ENCODE results near the gene DUOX1.

GRCh38 chr15:45180648-45181436 is 51.0 kb downstream of the DUOX1 start:
- TF ChIP-seq, protein P1, sequence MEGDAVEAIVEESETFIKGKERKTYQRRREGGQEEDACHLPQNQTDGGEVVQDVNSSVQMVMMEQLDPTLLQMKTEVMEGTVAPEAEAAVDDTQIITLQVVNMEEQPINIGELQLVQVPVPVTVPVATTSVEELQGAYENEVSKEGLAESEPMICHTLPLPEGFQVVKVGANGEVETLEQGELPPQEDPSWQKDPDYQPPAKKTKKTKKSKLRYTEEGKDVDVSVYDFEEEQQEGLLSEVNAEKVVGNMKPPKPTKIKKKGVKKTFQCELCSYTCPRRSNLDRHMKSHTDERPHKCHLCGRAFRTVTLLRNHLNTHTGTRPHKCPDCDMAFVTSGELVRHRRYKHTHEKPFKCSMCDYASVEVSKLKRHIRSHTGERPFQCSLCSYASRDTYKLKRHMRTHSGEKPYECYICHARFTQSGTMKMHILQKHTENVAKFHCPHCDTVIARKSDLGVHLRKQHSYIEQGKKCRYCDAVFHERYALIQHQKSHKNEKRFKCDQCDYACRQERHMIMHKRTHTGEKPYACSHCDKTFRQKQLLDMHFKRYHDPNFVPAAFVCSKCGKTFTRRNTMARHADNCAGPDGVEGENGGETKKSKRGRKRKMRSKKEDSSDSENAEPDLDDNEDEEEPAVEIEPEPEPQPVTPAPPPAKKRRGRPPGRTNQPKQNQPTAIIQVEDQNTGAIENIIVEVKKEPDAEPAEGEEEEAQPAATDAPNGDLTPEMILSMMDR (IDR thresholded peaks at IDR 0.05), result no peak
- TF ChIP-seq POLR2A (IDR thresholded peaks at IDR 0.05), result no peak

All from sigmoid colon (tissue), 3 donors.